RPMI7951 (cell line): ENCODE measurements around the gene DNER. TPM values are rescaled to one million over a fixed set of nuclear protein-coding genes. Genes with fewer than 3 reads are reported as not detected.
"Not testable (repeated sequence)": the region's sequence is repeated elsewhere in the genome, so short reads cannot be mapped to it uniquely, and the experiment has no call there.

Experiments
- DNase-seq: peaks from one replicate; pipeline ENCODE4 v3.0.0-alpha.2; 2012; ENCODE audit warnings: low read depth
- total RNA-seq: library from RNA; depleted of rRNA; stranded (reverse); fragments of >200 nt; shearing (Covaris generic); gene quantifications from 2 replicates; pipeline ENCODE4 v1.2.3, GENCODE V29; 2014

DNER gene
- total RNA-seq, 1 experiment from 2014 or later, result 126 TPM

DNA sequence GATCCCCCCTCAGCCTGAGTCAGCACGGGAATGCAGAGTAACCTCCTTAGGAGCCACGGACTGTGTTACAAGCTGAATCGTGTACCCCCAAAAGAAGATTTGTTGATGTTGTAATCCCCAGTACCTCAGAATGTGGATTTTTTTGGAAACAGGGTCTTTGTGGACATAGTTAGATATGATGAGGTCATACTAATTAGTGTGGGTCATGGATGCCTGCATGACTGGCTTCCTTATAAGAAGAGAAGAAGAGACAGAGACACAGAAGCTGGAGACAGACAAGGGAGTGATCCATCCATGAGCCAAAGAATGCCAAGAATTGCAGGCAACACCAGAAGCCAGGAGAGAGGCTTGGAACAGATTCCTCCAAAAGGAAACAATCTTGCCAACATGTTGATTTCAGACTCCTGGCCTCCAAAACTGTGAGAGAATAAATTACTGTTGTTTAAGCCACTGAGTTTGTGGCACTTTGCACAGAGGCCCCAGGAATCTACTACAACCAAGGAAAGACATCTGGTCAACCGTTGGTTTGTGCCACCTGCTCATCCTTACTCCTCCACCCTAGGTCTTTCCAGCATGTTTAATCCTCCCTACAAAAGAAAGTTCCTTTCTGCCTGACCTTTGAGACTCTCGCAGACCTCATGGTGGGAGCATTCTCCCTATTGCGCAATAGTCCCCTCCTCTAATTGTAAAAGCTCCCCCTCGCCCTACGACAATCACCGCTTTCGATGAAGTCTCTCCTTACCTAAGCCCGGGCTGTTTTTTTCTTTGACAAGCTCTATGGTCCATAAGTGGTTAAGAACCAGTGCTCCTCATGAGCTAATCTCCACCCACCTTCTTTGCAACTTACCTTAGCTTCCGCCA is 91.6 kb downstream of the DNER start:
- DNase-seq, result peak; percentile 80

DNA sequence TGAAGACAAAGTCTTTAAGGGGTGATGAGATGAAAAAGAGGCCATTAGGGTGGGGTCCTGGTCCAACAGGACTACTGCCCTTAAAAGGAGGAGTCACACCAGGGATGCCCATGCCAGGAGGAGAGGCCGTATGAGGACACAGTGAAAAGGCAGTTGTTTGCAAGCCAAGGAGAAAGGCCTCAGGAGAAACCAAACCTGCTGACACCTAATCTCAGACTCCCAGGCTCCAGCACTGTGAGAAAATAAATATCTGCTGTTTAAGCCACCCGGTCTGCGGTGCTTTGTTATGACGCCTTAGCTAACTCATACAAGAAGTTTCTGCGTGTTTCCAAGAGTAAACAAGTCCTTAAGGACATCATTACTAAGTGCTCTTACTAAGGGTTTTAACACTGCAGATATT is 93.6 kb downstream of the DNER start:
- DNase-seq, result peak; percentile 70

DNA sequence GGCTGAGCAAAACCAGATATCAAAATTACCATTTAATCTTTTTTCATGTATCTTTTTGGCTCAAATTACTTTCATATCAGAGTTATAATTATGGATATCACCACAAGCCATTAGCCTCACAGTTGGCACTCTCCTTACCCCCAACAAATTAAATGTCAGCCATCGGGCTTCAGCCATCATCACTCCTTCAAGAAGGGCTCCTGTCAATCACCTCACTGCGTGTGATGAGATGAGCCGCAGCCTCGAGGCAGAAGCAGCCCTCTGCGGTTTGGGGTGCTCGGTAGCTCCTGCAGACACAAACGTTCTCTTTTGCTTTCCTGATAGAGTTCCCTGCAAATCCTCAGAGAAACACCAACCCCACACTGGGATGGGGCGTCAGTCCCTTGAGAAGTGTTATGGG is 94.1 kb downstream of the DNER start:
- DNase-seq, result no peak

DNA sequence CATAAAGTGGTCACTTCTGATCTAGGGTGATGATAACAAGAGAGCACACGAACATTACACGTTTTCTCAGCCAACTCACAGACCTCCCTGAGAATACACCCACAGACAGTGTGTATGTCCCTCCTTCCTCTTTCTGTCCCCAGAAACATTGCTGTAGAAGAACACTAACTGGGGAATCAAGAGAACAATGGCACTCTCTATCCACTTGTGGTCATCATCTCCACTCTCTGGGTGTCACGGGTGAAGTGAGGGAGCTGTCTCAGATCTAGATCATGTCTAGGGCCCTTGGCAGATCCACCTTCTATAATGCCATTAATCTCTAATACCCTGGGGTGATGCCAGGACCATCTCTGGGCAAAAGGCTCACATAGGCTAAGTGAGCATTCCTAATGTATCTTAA is 97.9 kb downstream of the DNER start:
- DNase-seq, result no peak

DNA sequence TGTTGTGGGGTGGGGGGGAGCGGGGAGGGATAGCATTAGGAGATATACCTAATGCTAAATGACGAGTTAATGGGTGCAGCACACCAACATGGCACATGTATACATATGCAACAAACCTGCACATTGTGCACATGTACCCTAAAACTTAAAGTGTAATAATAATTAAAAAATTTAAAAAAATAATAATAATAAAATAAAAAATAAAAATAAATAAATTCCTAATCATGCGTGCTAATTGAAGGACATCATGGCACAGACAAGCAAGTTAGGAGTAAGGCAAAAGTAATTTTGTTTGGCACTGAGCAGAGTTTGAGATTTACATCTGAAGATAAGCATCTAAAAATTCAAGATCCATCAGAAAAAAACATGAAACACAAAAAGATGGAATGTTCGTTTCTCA is 100.3 kb downstream of the DNER start:
- not testable (repeated sequence) for DNase-seq

DNA sequence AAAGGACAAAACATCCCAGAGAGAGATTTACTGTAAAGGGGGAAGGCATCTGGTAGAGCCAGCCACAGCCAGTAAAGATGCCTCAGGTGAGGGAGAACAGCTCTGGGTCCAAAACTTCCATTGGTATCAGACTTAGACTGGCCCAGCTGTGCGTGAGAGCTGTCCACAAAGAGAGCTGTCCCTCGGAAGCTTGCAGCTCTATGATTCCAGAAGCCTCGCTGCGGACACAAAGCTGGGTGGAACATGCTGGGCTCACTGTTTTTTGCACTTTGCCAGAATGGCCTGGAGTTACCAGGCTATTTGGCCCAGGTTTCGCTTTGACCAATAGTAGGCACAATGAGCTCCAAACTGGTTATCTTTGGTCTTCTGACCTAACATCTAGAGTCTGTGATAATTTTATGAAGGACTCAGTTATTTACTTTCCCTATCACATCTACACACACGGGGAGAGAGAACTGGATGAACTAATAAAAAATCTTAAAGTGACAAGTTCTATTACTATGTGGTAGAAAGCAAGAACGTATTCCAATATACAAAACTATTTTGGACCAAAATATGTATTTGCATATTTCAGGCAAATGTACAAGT is 101.9 kb downstream of the DNER start:
- DNase-seq, result peak; percentile 83

DNA sequence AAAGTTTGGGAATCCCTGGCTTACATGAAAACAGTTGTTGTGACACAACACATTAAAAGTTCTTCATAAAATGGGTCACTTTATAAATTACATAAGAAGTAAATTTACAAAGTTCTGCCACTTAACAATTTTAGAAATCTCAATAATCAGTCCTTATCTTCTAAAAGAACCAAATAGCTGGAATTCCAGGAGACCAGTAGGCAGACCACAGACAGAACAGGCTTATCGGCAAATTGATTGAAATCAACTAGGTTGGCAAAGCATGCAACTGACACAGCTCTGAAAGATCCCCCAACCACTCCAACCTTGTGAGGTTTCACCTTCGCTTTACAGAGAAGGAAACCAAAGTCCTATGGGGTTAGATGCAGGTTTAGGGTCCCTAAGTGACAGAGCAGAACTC is 103.0 kb downstream of the DNER start:
- no peak for DNase-seq

DNA sequence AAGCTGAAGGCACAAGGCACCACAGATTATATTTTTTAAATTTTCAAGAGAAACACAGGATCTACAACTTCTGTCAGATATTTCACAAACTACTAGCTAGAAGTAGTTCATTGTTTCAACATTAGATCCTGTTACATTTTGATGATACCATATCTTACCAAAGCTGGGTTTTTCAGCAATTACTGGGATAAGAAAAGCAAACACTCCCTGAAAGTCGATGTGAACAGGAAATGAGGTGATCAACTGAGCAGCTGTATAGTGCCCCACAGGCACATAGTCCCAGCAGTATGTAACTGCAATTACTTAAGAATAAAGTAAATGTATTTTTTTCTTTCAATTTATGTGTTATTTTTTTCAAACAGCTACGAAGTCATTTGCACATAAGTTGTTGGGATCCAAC is 103.5 kb downstream of the DNER start:
- peak; percentile 77 for DNase-seq

DNA sequence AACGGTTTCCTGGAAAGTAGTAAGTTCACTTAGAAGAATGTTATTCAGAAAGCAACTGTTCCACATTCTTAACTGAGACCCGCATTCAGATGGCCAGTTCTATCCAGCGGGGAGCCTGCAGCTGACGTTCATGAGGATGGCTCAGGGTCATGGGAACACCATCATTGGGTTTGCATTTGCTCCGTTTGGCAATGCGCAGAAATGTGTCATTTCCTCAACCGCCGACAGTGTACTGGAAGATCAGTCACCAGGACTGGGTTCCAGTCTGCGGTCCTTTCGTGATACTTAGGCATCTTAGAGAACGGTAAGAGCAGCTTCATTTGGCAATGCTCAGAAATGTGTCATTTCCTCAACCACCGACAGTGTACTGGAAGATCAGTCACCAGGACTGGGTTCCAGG is 104.0 kb downstream of the DNER start:
- peak; percentile 100 for DNase-seq

DNA sequence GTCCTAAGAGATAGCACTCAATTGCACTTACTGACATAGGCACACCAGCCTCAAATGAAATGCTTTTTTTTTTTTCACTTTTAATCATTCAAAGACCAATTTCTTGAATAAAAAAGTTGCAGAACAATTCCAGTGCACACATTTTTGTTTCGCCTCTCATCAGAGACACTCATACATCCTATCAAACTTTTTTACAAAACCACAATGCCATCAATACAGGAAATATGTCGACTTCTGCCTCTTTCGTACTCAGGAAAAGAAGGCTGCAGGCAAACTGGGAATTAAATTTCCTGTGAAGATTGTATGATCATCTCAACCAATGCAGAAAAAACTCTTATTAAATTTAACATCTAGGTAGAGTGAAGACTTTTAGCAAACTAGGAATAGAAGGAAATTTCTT is 112.4 kb downstream of the DNER start:
- peak; percentile 40 for DNase-seq

DNA sequence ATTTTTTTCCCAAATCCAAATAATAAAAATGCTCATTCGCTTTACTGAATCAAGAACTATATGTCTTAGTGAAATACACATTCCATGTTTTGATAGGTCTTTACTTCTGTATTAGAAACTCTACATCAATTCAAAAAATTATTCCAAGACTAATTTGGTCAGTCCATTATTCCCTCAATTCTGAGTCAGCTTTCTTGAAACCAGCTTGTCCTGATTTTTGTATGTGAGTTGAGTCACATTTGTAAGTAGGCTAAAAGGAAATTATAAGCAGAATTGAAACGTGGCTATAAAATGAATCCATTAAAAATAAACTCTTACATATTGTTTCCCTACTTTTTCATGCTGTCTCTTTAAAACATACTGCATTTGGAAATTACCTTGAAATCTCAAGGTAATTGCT is 113.0 kb downstream of the DNER start:
- DNase-seq, result peak; percentile 47

DNA sequence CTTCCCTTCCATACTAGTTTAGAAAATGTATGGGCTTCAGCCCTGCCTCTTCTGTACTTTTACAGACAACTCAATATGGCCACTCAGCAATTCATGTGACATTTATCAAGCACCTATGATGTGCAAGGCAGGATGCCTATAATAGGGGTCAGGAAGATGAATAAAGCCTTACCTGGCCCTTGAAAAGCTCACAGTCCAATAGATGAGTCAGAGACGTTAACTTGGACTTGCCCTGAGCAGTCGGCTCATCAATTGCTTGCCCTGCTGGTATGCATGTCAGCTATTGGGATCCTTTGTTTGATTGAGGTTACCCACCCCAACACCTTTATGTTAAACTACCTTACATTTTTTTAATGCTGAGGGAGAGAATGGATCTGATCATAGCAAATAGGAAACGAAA is 116.1 kb downstream of the DNER start:
- DNase-seq, result no peak

DNA sequence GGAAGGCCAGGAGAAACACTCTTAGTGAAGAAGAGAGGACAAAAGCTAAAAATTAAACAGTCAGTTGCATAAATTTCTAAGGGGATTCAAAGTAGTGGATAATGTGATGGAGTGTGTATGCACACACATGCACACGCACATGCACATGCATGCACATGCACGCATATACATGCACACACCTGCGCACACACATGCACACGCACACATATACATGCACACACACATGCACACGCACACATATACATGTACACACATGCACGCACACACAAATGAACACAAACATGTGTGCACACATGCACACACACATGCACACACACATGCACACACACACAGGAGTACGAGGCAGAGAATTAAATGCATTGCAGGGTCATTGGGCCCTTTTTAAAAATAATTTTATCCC is 117.6 kb downstream of the DNER start:
- DNase-seq, result no peak

DNA sequence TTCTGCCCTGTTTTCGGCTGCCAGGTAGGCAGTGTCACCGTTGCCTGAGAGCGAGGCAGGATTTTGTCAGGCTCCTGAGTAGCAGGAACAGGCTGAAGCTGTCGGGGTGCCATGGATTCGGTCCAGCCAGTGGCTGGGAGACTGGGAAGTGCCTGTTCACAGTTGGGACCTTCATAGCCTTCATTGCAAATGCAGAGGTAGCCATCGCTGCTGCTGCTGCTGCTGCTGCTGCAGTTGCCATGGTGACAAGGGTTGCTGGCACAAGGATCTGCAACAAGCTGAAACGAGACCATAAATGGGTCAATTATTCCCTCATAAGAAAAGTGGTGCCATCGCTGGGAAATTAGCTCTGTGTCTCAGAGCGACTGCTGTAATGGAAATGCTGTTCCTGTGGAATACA is 122.7 kb downstream of the DNER start:
- DNase-seq, result peak; percentile 24

DNA sequence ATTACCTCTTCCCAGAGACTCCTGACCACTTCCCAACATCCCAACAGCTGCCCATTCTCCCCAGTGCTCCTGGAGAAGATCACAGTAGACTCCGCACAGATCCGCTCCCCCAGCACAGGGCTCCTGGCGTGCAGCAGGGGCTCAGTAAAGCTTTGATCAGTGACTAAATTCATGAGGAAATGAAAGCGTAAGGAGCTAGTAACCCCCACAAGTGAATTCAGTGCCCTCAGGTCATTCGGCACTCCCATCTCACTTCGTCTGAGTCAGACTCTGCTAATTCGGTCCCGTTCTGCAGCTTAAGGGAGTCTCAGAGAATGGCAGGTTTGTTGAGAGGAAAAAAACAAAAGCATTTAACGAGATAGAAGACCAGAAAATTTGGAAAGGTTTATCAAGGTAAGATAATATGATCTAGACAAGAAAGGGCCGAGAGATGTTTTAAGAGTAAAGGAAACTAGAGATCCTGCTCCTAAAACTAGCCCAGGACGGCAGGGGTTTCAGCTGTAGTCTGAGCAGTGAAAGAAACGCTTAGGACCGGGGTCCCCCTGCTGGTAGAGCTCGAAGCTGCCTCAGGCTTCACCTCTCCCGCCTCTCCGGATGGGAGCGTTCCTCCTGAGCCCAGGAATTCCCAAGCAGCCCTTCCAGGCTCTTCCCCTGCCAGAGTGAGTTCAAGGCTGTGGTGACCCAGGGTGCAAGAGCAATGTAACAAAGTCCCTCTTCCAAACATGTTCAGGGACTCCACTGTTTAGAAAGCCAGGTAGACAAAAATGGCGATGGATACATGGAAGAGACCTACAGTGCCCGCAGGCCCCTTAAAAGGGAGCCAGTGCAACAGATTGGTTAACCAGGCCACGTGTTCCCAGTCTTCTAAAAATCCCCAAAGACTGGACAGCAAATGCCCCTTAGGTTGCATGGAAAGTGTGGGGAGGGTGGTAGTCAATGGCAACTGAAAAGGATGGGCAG is 127.3 kb downstream of the DNER start:
- peak; percentile 95 for DNase-seq

DNA sequence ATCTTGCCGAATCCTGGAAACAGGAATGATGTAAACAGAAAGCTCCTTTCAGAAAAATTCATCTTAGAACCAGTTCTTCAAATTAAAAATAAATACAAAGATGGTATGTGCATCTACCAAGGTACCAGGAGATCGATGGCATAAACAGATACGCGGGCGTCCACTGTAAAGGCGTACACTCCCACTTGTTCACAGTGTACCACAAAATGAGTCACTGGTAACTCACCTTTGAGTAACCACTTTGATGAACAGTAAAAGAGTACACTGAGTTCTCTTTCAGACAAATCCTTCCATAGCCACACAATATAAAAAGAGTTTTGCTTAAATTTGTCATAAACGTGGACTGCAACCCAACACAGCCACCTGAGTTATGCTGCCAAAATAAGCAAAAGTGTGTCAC is 128.3 kb downstream of the DNER start:
- DNase-seq, result peak; percentile 79

DNA sequence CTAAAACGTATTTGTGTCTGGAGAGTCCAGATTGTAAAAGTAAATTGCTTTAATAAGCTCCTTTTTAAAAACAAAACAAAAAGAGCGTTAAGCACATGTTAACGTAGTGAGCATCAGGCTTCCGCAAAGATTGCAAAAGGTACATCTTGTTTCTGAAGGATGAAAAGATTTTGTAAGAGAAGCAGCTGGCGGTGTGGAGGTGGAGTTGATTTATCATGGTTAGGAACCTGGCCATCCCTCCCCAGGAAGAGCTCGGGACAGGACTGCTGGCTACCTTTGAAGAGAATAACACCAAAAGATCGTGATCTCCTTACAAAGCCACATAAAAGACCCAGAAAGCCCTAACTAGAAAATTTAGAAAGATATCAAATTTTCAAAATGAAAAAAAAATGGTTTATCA is 132.2 kb downstream of the DNER start:
- peak; percentile 25 for DNase-seq

DNA sequence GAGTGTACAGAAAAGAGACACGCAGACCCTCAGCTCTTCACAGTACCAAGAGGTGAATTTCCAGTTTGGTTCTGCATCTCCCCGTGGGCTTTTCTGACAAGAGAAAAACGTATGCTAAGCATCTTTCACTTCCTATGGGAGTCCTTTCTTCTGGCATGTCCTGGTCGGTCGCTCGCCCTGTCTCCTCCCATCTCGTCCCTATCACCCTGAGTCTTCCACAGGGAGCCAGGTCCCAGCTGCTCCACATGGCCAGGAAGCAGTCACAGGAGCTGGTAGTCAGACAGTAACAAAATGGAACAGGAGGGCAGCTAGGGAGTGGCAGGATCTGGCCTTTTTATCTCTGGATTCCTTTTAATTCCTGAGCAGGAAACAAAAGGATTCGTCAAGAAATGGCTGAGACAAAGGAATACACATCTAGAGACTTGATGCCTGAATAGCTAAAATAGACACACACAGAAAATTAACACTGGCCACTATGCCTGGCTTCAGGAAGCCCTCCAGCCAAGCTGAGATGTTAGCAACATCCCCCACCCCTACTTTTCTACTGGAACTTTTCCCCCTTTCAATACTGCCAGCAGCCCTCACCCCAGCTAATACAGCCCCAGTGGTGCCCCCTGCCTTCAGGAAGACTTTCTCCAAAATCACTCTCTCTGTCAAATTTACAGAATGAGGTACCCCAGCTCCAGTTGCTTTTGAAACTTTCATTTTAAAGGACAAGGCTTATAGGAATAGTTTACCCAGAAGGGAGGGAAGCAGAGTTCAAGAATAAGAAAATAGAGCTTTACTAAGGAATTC is 136.1 kb downstream of the DNER start:
- no peak for DNase-seq

DNA sequence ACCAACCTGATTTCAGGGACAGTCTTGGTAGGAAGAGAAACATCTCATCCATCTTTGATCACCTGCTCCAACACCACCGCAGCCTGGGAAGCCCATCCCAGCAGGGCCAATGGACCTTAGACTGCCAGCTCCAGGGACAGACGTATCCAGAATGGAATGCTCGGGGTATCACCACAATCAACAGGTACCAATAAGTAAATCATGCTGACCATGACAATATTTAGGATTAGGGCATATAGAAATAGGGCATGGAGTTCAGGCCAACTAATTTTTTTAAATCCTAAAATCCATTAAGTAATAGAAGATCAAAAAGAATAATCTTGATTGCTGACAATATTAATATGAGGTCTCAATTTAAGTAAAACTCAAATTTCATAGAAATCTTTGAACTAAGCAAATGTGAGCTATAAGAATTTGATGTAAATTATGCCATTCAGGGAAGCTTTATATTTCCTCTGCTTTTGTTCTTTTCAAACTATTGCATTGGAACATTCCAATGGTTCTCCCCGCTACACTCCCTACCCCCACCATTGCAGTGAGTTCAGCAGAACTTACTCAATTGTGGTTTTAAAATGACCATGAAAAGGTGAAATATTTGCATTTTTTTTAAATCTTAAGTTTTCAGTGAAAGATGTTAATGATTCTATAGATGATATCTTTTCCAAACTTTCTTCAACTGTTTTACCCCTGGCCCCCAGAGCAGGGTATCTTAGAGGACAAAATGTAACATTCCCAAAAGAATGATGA is 138.6 kb downstream of the DNER start:
- DNase-seq, result no peak

DNA sequence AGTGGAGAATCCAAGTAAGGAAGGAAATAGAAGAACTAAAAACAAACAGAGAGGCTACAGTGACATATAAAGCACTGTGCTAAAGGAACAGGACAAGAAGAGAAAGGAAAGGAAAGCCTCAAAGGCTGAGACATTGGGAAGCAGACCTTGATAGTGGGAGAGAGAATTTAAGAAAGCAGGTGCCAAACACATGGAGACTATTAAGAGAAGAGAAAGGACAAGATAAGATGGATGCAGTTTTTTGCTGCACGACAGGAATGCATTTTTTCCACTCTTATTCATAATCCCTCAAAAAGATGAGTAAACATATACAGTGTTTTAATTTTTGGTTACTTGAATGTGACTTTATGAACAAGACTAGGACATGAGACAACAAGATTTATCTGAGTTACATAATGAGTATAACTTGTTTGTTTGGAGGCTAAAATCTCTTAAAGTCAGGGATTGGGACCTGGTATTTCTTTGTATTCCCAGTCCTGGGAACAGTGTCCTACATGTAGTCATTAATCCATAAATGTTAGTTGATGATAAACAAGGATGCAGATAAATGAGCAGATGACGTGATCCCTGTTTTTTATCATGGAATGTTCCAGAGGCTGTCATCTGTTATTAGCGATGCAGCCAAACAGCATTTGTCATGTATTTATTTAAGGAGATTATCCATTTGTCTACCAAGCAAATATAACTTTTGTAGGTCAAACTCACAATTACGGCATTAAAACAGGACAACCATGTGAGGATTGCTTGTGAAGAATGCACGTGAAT is 141.7 kb downstream of the DNER start:
- no peak for DNase-seq
